ENCODE data around the gene VSTM2B.

- TF ChIP-seq CTCF (conservative IDR thresholded peaks at IDR 0.05) (no peak), EZH2 (IDR thresholded peaks at IDR 0.05; ENCODE audit: low read depth) (no peak)
Observed at GRCh38 chr19:29502581-29502850, 23.3 kb upstream of the VSTM2B start.
